ENCODE data around the gene TLE7.

DNA sequence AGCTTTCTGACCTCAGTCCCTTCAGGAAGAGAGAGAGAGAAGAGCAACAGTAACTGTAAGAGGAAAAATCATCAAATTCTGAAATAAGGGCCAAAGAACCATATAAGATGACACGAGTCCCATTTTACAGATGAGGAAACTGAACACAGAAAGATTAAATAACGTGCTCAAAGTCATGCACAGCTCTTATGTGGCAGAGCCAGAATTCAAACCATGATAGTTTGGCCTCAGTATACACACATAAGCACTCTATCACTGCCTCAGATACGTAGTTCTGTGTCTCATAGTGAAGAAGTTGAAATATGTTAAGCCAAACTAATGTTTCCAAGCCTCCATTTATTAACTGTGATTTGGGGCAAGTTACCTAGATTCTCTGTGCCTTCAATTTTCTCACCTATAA is 49.2 kb upstream of the TLE7 start:
- TF ChIP-seq POLR2A (IDR thresholded peaks at IDR 0.05): no peak
- TF ChIP-seq, protein P1, sequence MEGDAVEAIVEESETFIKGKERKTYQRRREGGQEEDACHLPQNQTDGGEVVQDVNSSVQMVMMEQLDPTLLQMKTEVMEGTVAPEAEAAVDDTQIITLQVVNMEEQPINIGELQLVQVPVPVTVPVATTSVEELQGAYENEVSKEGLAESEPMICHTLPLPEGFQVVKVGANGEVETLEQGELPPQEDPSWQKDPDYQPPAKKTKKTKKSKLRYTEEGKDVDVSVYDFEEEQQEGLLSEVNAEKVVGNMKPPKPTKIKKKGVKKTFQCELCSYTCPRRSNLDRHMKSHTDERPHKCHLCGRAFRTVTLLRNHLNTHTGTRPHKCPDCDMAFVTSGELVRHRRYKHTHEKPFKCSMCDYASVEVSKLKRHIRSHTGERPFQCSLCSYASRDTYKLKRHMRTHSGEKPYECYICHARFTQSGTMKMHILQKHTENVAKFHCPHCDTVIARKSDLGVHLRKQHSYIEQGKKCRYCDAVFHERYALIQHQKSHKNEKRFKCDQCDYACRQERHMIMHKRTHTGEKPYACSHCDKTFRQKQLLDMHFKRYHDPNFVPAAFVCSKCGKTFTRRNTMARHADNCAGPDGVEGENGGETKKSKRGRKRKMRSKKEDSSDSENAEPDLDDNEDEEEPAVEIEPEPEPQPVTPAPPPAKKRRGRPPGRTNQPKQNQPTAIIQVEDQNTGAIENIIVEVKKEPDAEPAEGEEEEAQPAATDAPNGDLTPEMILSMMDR (IDR thresholded peaks at IDR 0.05): no peak

Data from thyroid gland (tissue), 4 donors.